Transverse colon (tissue), 4 donors: ENCODE data around the gene CCDC177. TPM values are rescaled to one million over a fixed set of nuclear protein-coding genes. Genes with fewer than 3 reads are reported as not detected.

Source experiments
- DNase-seq: peaks from one replicate; pipeline ENCODE4 v3.0.0-alpha.2; 2019
- H3K27ac ChIP-seq, 4 donors: fragments of 200-600 bp; sonication (generic); 2 replicates each; pipeline ENCODE4 v1.5.1; 2016 to 2018; ENCODE audit warnings: inconsistent platforms in 4 of 4
- H3K27me3 ChIP-seq: fragments of 200-600 bp; sonication (generic); 2 replicates; pipeline ENCODE4 v1.5.1; 2017; ENCODE audit warnings: inconsistent platforms
- H3K36me3 ChIP-seq, 4 donors: fragments of 200-600 bp; sonication (generic); 2 replicates each; pipeline ENCODE4 v1.5.1; 2017 to 2019; ENCODE audit warnings: inconsistent platforms in 4 of 4
- H3K4me1 ChIP-seq, 4 donors: fragments of 200-600 bp; sonication (generic); 2 replicates each; pipeline ENCODE4 v1.5.1; 2017 to 2020; ENCODE audit warnings: inconsistent platforms in 4 of 4
- H3K4me3 ChIP-seq, 4 donors: fragments of 200-600 bp; sonication (generic); 1 replicate in 1 of 4; 2 replicates in 3 of 4; pipeline versions ENCODE4 v1.5.1 to v1.6.1; 2017 to 2019; ENCODE audit warnings: inconsistent platforms in 4 of 4
- H3K9me3 ChIP-seq, 2 donors: fragments of 200-600 bp; sonication (generic); 2 replicates each; pipeline ENCODE4 v1.5.1; 2017 to 2019; ENCODE audit warnings: inconsistent platforms in 2 of 2
- EP300 ChIP-seq: sonication (generic); formaldehyde crosslinking; IDR thresholded peaks from one replicate; pipeline ENCODE4 v1.6.1; 2017; ENCODE audit warnings: antibody characterized with exemption, low read depth
- POLR2A ChIP-seq: fragments of 450-650 bp; IDR thresholded peaks from one replicate; pipeline ENCODE4 v1.6.1; 2016; ENCODE audit warnings: antibody characterized with exemption, mild to moderate bottlenecking, moderate library complexity
- POLR2AphosphoS5 ChIP-seq, 3 donors: sonication (generic); formaldehyde crosslinking; IDR thresholded peaks; one replicate each; pipeline ENCODE4 v1.6.1; 2016; ENCODE audit warnings: antibody characterized with exemption in 3 of 3
- WGBS, 2 donors: methylation state at CpG; one replicate each; pipeline ENCODE4 v1.1.5; 2018; ENCODE audit warnings: low coverage in 1 of 2; 5-methylcytosine and 5-hydroxymethylcytosine counted together
- in situ Hi-C, 4 donors: fragments of 200-750 bp; cut with MboI; loops; one replicate each; pipeline versions ENCODE4 v1.15.0 to v1.15.1; 2017; ENCODE audit warnings: low sequenced_read_pairs in 3 of 4, low pct_ligation_motif_present in 1 of 4, low pct_unique_long_range_greater_than_20kb in 1 of 4
- intact Hi-C: fragments of 100-400 bp; cut with DNase I; formaldehyde crosslinking; loops from one replicate; pipeline ENCODE4 v1.15.1; 2023; ENCODE audit warnings: low total_unique reads
- total RNA-seq, 4 donors: library from RNA; depleted of rRNA; stranded (reverse); fragments of >200 nt; gene quantifications; one replicate each; pipeline ENCODE4 v1.1.0, GENCODE V29; 2016
- TF ChIP-seq, protein P1 (sequence below), 5 experiments: fragments of 200-600 bp in 3 of 5; fragments of 450-650 bp in 2 of 5; sonication (generic) in 3 of 5; IDR thresholded peaks; 1 replicate in 2 of 5; 2 replicates in 3 of 5; pipeline ENCODE4 v1.5.1; 2016 to 2017; ENCODE audit warnings: antibody characterized with exemption in 5 of 5, inconsistent platforms in 3 of 5, mild to moderate bottlenecking in 2 of 5, moderate library complexity in 1 of 5

CCDC177 gene
- total RNA-seq: not detected

DNA sequence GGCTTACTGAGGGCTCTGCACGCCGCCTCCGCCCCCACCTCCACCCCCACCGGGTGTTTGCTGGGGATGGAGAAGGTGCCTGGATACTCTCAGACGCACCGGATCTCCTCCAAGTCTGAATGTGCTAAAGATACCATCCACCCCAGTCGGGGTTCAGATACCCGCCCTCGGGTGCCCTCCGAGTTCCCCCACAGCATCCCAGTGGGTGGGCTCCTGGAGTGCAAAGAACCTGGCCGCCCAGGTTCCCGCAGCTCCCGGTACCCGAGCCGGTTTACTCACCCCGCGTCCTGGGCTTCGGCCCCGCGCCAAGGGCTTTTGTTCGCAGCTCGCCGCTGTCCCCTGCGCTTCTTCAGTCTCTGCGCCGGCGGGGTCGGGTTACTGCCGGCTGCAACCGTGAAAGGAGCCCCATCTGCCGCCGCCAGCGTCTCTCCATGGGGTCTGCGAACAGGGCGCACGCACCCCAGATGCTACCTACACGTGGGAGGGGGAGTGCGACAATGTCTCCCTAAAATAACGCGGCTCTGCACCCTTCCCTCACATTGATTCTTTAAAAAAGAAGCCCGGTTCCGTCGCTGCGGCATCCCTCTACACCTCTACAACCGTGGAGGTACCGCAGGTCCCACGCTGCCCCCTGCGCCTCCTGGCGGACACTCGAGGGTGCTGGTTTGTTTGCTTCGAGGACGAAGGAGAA is at the start of gene CCDC177:
Gene CCDC177, minus strand, starts transcription at position 609 of the 691 bp plus-strand sequence. CDS start 1,249 bp downstream, outside the sequence.
- TF ChIP-seq, protein P1, sequence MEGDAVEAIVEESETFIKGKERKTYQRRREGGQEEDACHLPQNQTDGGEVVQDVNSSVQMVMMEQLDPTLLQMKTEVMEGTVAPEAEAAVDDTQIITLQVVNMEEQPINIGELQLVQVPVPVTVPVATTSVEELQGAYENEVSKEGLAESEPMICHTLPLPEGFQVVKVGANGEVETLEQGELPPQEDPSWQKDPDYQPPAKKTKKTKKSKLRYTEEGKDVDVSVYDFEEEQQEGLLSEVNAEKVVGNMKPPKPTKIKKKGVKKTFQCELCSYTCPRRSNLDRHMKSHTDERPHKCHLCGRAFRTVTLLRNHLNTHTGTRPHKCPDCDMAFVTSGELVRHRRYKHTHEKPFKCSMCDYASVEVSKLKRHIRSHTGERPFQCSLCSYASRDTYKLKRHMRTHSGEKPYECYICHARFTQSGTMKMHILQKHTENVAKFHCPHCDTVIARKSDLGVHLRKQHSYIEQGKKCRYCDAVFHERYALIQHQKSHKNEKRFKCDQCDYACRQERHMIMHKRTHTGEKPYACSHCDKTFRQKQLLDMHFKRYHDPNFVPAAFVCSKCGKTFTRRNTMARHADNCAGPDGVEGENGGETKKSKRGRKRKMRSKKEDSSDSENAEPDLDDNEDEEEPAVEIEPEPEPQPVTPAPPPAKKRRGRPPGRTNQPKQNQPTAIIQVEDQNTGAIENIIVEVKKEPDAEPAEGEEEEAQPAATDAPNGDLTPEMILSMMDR (IDR thresholded peaks at IDR 0.05): peak; percentile 76 to 89 (median 82)
- no peak for TF ChIP-seq POLR2A
- no peak for TF ChIP-seq POLR2AphosphoS5 (IDR thresholded peaks at IDR 0.05)
- TF ChIP-seq EP300: no peak
- Histone ChIP-seq H3K27me3 (peaks cover 81% of the 10 kb centered on the region), H3K27ac (no peak within 1 kb of the TSS), H3K9me3 (no peaks in the 10 kb centered on the region), H3K36me3 (no peaks in the 10 kb centered on the region), H3K4me3 (peak within 1 kb of the TSS in 1 of 4 donors; percentile 53), H3K4me1 (peaks cover 9 to 36% (median 28%) of the 10 kb centered on the region in 4 donors)
- peak; percentile 68 for DNase-seq
- in situ Hi-C loops (no loop called here), intact Hi-C loops (no loop called here)
- 0 to 1% methylated on average over 2 to 29 of the region's 52 CpGs for WGBS, 2 donors

DNA sequence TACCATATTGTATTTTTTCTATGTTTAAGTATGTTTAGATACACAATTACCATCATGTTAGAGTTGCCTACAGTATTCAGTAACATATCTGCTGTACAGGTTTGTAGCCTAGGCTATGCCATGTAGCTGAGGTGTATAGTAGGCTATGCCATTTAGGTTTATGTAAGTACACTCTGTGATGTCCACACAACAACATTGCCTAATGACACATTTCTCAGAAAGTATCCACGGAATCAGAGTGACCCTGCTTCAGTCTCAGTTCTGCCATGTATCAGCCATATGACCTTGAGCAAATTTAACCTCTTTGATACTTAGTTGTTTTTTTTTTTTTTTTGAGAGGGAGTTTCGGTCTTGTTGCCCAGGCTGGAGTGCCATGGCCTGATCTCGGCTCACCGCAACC is 49.5 kb upstream of the CCDC177 start:
- in situ Hi-C loops (no loop called here), intact Hi-C loops (no loop called here)
- no peaks in the 10 kb centered on the region for H3K9me3 ChIP-seq
- no peaks in the 10 kb centered on the region for H3K27me3 ChIP-seq
- TF ChIP-seq POLR2AphosphoS5 (IDR thresholded peaks at IDR 0.05) (no peak), POLR2A (no peak), EP300 (no peak)
- TF ChIP-seq, protein P1 (IDR thresholded peaks at IDR 0.05): no peak
- no peak overlapping the region for H3K27ac ChIP-seq
- DNase-seq: no peak
- H3K4me3 ChIP-seq: no peak overlapping the region
- no peaks in the 10 kb centered on the region for H3K36me3 ChIP-seq
- peaks cover 7 to 77% (median 29%) of the 10 kb centered on the region in 4 donors for H3K4me1 ChIP-seq
- 92 to 94% methylated on average over 4 of the region's 4 CpGs for WGBS, 2 donors

DNA sequence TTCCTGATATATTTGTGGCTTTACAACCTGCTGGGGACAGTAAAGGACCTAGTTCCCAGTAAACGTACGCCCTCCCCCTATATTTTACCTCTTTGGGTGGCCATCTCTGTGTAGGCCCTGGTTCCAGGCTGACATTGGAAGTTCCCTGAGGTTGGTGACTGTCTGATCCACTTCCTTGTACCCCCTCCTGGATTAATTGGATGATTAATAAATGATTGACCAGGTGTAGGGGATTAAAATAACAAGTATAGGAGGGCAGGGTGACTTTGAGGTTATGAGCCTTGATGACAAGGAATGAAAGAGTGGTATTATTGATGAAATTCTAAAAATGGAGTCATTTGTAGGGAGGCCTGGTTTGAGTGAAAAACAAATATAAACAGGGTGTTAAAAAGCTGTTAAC is 46.3 kb upstream of the CCDC177 start:
- Histone ChIP-seq H3K27me3 (no peaks in the 10 kb centered on the region), H3K4me3 (no peak overlapping the region), H3K27ac (no peak overlapping the region), H3K9me3 (no peaks in the 10 kb centered on the region), H3K36me3 (no peaks in the 10 kb centered on the region), H3K4me1 (peaks cover 36 to 90% (median 50%) of the 10 kb centered on the region in 4 donors)
- intact Hi-C loops (no loop called here), in situ Hi-C loops (no loop called here)
- 85% methylated on average over 2 of the region's 2 CpGs; no CpG with 5 or more reads in 1 of the 2 donors for WGBS, 2 donors
- TF ChIP-seq POLR2AphosphoS5 (IDR thresholded peaks at IDR 0.05): no peak
- TF ChIP-seq POLR2A: no peak
- TF ChIP-seq, protein P1 (IDR thresholded peaks at IDR 0.05): no peak
- no peak for TF ChIP-seq EP300
- no peak for DNase-seq

DNA sequence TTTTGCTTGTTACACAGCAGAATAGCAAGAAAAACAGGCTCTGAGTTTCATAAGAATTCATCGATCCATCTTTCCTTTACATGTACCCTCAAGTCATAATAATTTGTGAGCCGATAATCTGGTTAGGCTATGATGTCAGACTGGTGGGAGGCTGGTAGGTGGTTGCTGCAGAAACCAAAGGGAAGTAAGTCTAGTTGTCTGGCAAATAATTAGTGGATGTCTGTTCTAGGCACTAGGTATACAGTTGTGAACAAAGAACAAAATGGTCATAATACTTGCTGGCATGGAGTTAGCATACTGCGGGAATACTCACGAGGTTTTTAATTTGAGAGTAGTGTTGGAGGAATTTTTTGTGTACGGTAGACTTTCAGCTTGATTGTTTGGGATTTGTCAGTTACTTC is 45.5 kb upstream of the CCDC177 start:
- Histone ChIP-seq H3K4me1 (peaks cover 37 to 90% (median 54%) of the 10 kb centered on the region in 4 donors), H3K4me3 (no peak overlapping the region), H3K9me3 (no peaks in the 10 kb centered on the region), H3K27ac (no peak overlapping the region), H3K36me3 (no peaks in the 10 kb centered on the region), H3K27me3 (no peaks in the 10 kb centered on the region)
- TF ChIP-seq POLR2A (no peak), EP300 (no peak), POLR2AphosphoS5 (IDR thresholded peaks at IDR 0.05) (no peak)
- TF ChIP-seq, protein P1 (IDR thresholded peaks at IDR 0.05): no peak
- no peak for DNase-seq
- in situ Hi-C loops: no loop called here
- intact Hi-C loops: no loop called here
- 71 to 72% methylated on average over 2 to 5 of the region's 5 CpGs for WGBS, 2 donors
